ENCODE measurements around the gene TECPR2.

TECPR2 gene

GRCh38 chr14:102464846-102465341 lies 102.2 kb downstream of the TECPR2 start:
- TF ChIP-seq CSRNP3 (CRISPR knock-in tag; IDR thresholded peaks at IDR 0.05) (no peak), TCF4 (CRISPR knock-in tag; IDR thresholded peaks at IDR 0.05; ENCODE audit: borderline replicate concordance) (no peak), ZNF565 (CRISPR knock-in tag; conservative IDR thresholded peaks at IDR 0.05; ENCODE audit: low read depth) (no peak), BACH2 (CRISPR knock-in tag; IDR thresholded peaks at IDR 0.05; ENCODE audit: borderline replicate concordance) (no peak), TSHZ2 (CRISPR knock-in tag; IDR thresholded peaks at IDR 0.05) (no peak), OSR1 (CRISPR knock-in tag; IDR thresholded peaks at IDR 0.05) (no peak), ISL1 (CRISPR knock-in tag; IDR thresholded peaks at IDR 0.05) (no peak), CSDC2 (CRISPR knock-in tag; IDR thresholded peaks at IDR 0.05) (no peak), ZFP3 (CRISPR knock-in tag; IDR thresholded peaks at IDR 0.05) (no peak), RARB (CRISPR knock-in tag; IDR thresholded peaks at IDR 0.05) (no peak), PPARA (CRISPR knock-in tag; IDR thresholded peaks at IDR 0.05; ENCODE audit: borderline replicate concordance) (no peak), CREB5 (CRISPR knock-in tag; IDR thresholded peaks at IDR 0.05; ENCODE audit: low read depth) (no peak), ZFP30 (CRISPR knock-in tag; IDR thresholded peaks at IDR 0.05) (no peak), ZNF8 (CRISPR knock-in tag; IDR thresholded peaks at IDR 0.05) (no peak), ESRRG (CRISPR knock-in tag; IDR thresholded peaks at IDR 0.05) (no peak), SNAI2 (CRISPR knock-in tag; IDR thresholded peaks at IDR 0.05) (no peak)
- no peak for ATAC-seq

GRCh38 chr14:102469261-102469660 lies 106.5 kb downstream of the TECPR2 start:
- no peak for ATAC-seq
- TF ChIP-seq TCF4 (CRISPR knock-in tag; IDR thresholded peaks at IDR 0.05; ENCODE audit: borderline replicate concordance) = no peak
- TF ChIP-seq TSHZ2 (CRISPR knock-in tag; IDR thresholded peaks at IDR 0.05) = no peak
- no peak for TF ChIP-seq ZNF70 (CRISPR knock-in tag; IDR thresholded peaks at IDR 0.05)
- TF ChIP-seq PATZ1 (CRISPR knock-in tag; IDR thresholded peaks at IDR 0.05; ENCODE audit: borderline replicate concordance) = no peak
- TF ChIP-seq OSR1 (CRISPR knock-in tag; IDR thresholded peaks at IDR 0.05) = no peak
- TF ChIP-seq CREB5 (CRISPR knock-in tag; IDR thresholded peaks at IDR 0.05; ENCODE audit: low read depth) = no peak
- TF ChIP-seq SNAI2 (CRISPR knock-in tag; IDR thresholded peaks at IDR 0.05) = no peak
- TF ChIP-seq ZNF565 (CRISPR knock-in tag; conservative IDR thresholded peaks at IDR 0.05; ENCODE audit: low read depth) = no peak
- no peak for TF ChIP-seq POU6F1 (CRISPR knock-in tag; IDR thresholded peaks at IDR 0.05; ENCODE audit: borderline replicate concordance, low read depth)
- TF ChIP-seq BACH2 (CRISPR knock-in tag; IDR thresholded peaks at IDR 0.05; ENCODE audit: borderline replicate concordance) = no peak
- TF ChIP-seq RARB (CRISPR knock-in tag; IDR thresholded peaks at IDR 0.05) = no peak
- no peak for TF ChIP-seq PPARA (CRISPR knock-in tag; IDR thresholded peaks at IDR 0.05; ENCODE audit: borderline replicate concordance)
- TF ChIP-seq ZFP30 (CRISPR knock-in tag; IDR thresholded peaks at IDR 0.05) = no peak

Measured in SK-N-SH treated with all-trans-retinoic acid at 6 μM for 48 hours (cell line).